HS-5 (cell line): ENCODE results near the gene TSPY8.
"Not testable (repeated sequence)": the region's sequence is repeated elsewhere in the genome, so short reads cannot be mapped to it uniquely, and the experiment has no call there.

Experiments
- DNase-seq: peaks from one replicate; pipeline ENCODE4 v3.0.0-alpha.2; 2012; ENCODE audit warnings: low read depth

TSPY8 gene, protein sequence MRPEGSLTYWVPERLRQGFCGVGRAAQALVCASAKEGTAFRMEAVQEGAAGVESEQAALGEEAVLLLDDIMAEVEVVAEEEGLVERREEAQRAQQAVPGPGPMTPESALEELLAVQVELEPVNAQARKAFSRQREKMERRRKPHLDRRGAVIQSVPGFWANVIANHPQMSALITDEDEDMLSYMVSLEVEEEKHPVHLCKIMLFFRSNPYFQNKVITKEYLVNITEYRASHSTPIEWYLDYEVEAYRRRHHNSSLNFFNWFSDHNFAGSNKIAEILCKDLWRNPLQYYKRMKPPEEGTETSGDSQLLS

GRCh38 chrY:9357497-9357896, at the start of gene TSPY8:
TSPY8 (plus strand) TSS chrY:9357797; CDS start chrY:9357843, 46 bp downstream.
- DNase-seq: not testable (repeated sequence)

GRCh38 chrY:9320996-9321395, 36.6 kb upstream of the TSPY8 start:
- no peak for DNase-seq

GRCh38 chrY:9337164-9337563, 20.4 kb upstream of the TSPY8 start, which contains the start of gene TSPY4:
TSPY4 (plus strand) TSS chrY:9337464; CDS start chrY:9337510, 46 bp downstream.
- DNase-seq: not testable (repeated sequence)

GRCh38 chrY:9396527-9396926, 38.9 kb downstream of the TSPY8 start:
- not testable (repeated sequence) for DNase-seq

- not testable (repeated sequence) for DNase-seq
These were observed 40.5 kb downstream of the TSPY8 start, which contains the start of gene TSPY3 for GRCh38 chrY:9398121-9398520. TSPY3 (plus strand) TSS chrY:9398421; CDS start chrY:9398467, 46 bp downstream.
